ENCODE data around the gene SLCO1B3.

The SLCO1B3 gene

DNA sequence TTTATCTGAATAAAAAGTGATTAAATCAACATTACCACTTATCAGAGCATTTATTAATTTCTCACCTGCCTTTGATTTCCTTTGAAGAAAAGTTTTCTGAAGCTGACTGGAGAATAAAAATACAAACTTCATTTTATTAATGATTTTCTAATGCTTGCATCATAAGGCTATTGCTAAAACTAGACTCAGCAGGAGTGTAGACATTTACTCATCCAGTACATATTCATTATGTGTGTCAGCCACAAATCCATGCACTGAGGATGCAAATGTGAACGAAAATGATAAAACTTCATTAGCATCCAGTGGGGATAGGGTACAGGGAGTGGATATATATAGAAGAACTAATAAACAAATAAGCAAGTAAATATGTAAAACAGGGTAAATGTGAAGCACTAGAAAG is 74.6 kb downstream of the SLCO1B3 start:
- no peak for DNase-seq

DNA sequence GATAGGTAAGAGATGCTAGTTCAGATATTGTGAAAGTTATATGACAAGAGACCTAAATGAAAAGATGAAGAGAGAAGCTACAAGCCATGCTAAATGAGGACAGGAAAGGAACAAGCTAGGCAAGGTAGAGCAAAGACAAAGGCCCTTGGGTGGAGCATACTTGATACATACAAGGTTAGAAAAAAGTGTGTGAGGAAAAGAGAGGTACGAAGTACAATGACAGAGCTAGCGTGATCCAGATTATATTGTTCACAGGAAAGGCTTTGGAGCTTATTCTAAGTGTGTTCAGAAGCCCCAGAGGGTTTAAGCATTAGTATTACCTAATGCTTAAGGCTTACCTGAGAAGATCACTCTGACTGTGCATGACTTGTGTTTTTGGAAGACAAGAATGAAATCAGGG is 75.0 kb downstream of the SLCO1B3 start:
- DNase-seq, result no peak

DNA sequence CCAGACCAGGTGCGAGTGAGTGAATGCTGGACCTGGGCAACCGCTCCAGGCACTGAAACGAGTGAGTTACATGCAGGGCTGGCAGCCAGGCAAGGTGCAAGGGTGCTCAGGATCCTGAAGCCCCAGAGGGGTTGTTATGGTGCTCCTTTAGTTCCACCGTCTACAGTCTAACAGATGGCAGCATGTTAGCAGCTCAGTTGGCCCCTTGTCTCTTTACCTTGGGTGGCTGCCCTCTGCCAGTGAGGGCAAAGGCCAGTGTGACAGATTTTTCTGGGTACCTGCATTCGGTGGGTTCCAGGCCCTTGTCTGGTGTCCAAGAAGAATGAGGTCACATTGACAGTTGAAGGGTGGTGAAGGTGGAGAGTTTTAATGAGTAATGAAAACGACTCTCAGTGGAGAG is 106.8 kb downstream of the SLCO1B3 start:
- no peak for DNase-seq

DNA sequence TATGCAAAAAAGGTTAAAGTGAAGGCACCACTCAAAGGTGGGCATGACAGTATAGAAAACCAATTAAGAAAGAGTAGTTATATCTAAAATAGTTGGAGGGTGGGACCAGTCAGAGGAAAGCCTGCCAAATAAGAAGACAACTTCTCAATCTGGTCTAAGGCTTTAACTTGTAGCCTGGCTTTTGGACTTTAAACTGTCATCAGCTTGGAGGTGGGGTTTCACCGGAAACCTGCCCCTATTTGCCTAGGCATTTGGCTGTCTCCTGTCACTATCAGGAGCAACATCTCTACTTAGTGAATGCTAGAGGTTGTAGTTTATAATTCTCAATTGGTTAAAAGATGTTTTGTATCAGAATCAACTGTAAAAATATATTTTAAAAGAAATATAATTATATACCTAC is 107.3 kb downstream of the SLCO1B3 start:
- no peak for DNase-seq

DNA sequence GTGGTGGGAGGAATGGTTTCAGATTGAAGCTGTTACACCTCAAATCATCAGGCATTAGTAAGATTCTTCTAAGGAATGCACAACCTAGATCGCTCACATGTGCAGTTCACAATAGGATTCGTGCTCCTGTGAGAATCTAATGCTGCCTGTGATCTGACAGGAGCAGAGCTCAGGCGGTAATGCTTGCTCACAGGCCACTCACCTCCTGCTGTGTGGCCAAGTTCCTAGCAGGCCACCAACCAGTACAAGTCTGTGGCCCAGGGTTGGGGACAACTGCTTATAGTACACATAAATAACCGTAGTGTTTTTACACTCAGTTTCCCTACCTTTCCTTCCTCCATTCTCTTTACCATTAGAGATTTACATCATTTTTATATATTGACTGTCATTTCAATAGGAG is 121.4 kb downstream of the SLCO1B3 start:
- DNase-seq, result no peak

DNA sequence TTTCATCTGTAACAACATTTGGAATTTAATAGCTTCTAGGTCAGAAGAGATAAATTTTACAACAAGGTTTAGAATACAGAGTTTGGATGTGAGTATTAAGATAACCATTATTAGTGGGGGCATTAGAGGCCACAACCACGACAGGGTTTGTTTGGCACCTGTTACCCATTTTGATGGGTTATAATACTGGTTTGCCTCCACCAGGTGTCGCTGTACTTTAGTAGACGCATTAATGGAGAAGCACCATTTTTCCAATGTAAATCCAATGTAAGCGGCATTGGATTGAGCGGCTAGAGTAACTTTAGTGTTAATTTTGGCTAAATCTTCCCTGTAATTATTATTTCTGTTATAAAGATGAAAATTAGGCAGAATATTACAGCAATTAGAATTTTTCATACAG is 136.2 kb downstream of the SLCO1B3 start:
- no peak for DNase-seq

DNA sequence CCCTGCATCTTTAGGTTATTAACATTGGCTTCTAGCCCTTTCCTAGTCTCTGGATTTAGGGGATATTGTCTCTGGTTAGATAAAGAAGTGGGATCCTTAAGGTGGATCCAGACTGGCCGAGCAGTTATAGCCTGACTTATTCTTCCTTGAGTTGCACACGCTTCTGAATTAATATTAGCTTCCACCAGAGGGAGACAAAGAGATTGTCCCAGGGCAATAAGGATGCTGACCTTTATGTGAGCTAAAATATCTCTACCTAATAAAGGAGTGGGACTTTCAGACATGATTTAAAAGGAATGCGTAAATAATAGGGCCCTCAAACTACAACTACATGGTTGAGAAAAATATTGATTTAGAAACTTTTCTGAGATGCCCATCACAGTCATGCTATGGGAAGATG is 139.7 kb downstream of the SLCO1B3 start:
- DNase-seq, result no peak

DNA sequence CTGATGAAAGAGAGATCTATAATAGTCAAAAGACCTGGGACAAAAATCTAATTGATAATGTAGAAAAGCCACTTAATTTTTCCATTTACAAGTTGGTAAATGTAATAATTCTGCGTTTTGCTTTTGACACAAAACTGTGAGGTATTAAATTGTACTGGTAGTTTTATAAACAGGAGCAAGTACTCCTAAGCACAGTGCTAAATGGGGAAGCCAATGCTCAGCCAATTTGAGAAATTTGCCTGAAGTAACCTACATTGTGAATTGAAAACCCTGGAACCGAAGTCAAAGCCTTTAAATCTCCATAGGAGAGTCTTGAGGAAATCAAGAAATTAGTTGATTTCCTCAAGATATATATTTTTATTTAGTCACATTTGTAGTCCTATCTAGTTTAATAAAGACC is 152.8 kb downstream of the SLCO1B3 start:
- DNase-seq, result no peak

DNA sequence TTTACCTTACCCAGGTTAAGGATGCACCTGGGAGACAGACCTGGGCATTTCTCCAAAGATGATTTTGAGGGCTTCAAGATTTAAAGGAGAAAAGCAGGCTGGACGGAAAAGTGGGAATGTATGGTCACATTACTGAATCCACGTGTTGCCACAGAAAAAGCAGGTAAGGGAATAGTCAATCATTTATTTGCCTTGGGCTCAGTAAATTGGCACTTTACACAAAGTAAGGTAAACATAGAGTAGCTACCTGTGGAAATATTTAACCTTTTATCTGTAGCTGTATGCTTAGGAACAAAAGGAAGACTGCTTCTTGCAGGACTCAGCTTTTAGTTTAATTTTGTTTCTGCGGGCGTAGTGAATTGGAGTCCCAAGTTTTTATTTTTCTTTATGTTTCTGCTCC is 153.3 kb downstream of the SLCO1B3 start:
- DNase-seq, result no peak
